NB4 (cell line): ENCODE data around the gene CYP26B1.

Experiments
- CTCF ChIP-seq: IDR thresholded peaks from one replicate; pipeline ENCODE4 v1.5.1; 2012; ENCODE audit warnings: low read depth, low read length
- MYC ChIP-seq: IDR thresholded peaks from 2 replicates; pipeline ENCODE4 v1.6.1; 2011; ENCODE audit warnings: low read depth, low read length
- POLR2A ChIP-seq: IDR thresholded peaks from 2 replicates; pipeline ENCODE4 v1.6.1; 2011; ENCODE audit warnings: mild to moderate bottlenecking; ENCODE audit not compliant: insufficient read length; ENCODE audit errors: extremely low read depth
- TF ChIP-seq, protein P1 (sequence below): IDR thresholded peaks from 2 replicates; pipeline ENCODE4 v1.6.1; 2011; ENCODE audit warnings: low read depth, low read length

DNA sequence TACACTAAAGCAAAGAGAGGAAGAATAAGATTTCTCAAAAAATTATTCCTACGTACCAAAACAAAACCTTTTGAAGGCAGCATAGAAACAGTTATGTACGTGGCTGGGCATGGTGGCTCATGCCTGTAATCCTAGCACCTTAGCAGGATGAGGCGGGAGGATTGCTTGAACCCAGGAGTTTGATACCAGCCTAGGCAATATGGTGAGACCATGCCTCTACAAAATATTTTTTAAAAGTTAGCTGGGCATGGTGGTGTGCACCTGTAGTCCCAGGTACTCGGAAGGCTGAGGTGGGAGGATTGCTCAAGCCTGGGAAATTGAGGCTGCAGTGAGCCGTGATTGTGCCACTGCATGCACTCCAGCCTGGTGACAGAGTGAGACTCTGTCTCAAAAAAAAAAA, 14.9 kb upstream of the CYP26B1 start:
- no peak for TF ChIP-seq CTCF
- TF ChIP-seq POLR2A, result no peak
- TF ChIP-seq, protein P1, sequence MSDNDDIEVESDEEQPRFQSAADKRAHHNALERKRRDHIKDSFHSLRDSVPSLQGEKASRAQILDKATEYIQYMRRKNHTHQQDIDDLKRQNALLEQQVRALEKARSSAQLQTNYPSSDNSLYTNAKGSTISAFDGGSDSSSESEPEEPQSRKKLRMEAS, result no peak
- TF ChIP-seq MYC, result no peak
